Activated CD8-positive, alpha-beta memory T cell treated with anti-CD3 and anti-CD28 coated beads, Interleukin-2, amount 50 U/mL, for 4 hours (primary cell): ENCODE results near the gene FAM83C.

Experiments
- DNase-seq: peaks from one replicate; pipeline ENCODE4 v3.0.0-alpha.2; 2020

FAM83C gene

GRCh38 chr20:35283441-35284266, 8.6 kb downstream of the FAM83C start:
- no peak for DNase-seq

GRCh38 chr20:35281506-35282101, 10.6 kb downstream of the FAM83C start:
- no peak for DNase-seq

- DNase-seq: no peak
Measured at GRCh38 chr20:35280523-35280922, 11.7 kb downstream of the FAM83C start.

- no peak for DNase-seq
Measured at GRCh38 chr20:35279533-35280174, 12.6 kb downstream of the FAM83C start.

- DNase-seq: no peak
Measured at GRCh38 chr20:35279040-35279439, 13.2 kb downstream of the FAM83C start.

GRCh38 chr20:35277531-35278395, 14.5 kb downstream of the FAM83C start, which contains the start of gene MMP24OS:
Gene MMP24OS, minus strand, starts transcription at chr20:35278122. Its CDS starts 193 bp downstream, at chr20:35277929.
- DNase-seq: peak; percentile 88

- DNase-seq: no peak
Measured at GRCh38 chr20:35277127-35277526, 15.1 kb downstream of the FAM83C start.

GRCh38 chr20:35276408-35276807, 15.8 kb downstream of the FAM83C start:
- no peak for DNase-seq

GRCh38 chr20:35275741-35276251, 16.4 kb downstream of the FAM83C start:
- DNase-seq: no peak

GRCh38 chr20:35274172-35275092, 17.8 kb downstream of the FAM83C start:
- no peak for DNase-seq

- no peak for DNase-seq
Measured at GRCh38 chr20:35273449-35274171, 18.6 kb downstream of the FAM83C start.

- no peak for DNase-seq
Measured at GRCh38 chr20:35271904-35272303, 20.3 kb downstream of the FAM83C start.

GRCh38 chr20:35271073-35271882, 20.9 kb downstream of the FAM83C start:
- DNase-seq: no peak

- DNase-seq: no peak
Measured at GRCh38 chr20:35270021-35270902, 22.0 kb downstream of the FAM83C start.

- peak; percentile 50 for DNase-seq
Measured at GRCh38 chr20:35269055-35269781, 23.0 kb downstream of the FAM83C start.

GRCh38 chr20:35267092-35267491, 25.1 kb downstream of the FAM83C start:
- no peak for DNase-seq

GRCh38 chr20:35264755-35265154, 27.5 kb downstream of the FAM83C start:
- no peak for DNase-seq
